Measurements from ENCODE around the gene KCNJ18.
"Not testable (repeated sequence)": the region's sequence is repeated elsewhere in the genome, so short reads cannot be mapped to it uniquely, and the experiment has no call there.

Gene KCNJ18

GRCh38 chr17:21691883-21692703, at the start of gene KCNJ18:
Gene KCNJ18, plus strand, starts transcription at chr17:21692523. Its CDS starts 10,264 bp downstream, at chr17:21702787.
- H3K4me3 ChIP-seq (ENCODE audit: low read depth, low read length, poor library complexity, severe bottlenecking); H3K36me3 ChIP-seq (ENCODE audit: insufficient read depth, low read length); H3F3A ChIP-seq (ENCODE audit: insufficient read depth, low read length); H3K27ac ChIP-seq (ENCODE audit: low read depth, low read length, poor library complexity, severe bottlenecking); H3K9me3 ChIP-seq (ENCODE audit: low read length); H3K4me2 ChIP-seq (ENCODE audit: low read length); H3K4me1 ChIP-seq (ENCODE audit: insufficient read depth, low read length, severe bottlenecking); H4K20me1 ChIP-seq (ENCODE audit: insufficient read depth, low read length); H3K79me2 ChIP-seq (ENCODE audit: insufficient read depth, low read length); H3K9ac ChIP-seq (ENCODE audit: low read length); H3K27me3 ChIP-seq (ENCODE audit: insufficient read depth, low read length); H2AFZ ChIP-seq (ENCODE audit: low read length); H3K9me2 ChIP-seq (ENCODE audit: low read depth, low read length): not testable (repeated sequence)

DNA sequence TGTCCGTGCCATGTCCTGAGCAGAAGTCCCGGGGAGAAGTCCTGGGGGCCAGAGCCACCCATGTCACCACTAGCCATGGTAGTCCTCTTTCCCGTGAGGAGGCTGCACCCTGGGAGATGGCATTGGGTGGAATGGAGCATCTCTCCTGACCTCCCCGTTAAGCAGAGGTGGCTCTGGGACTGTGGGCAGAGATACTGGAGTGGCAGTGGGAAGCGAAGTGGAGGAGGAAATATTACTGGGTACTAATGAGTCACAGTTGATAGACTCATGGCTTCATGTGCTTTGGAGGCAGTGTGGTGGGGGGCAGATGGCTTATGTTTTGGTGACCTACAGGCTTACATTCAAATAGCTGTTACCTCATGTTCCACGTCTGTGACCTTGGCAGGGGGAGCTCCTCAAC, 44.2 kb upstream of the KCNJ18 start:
- not testable (repeated sequence) for H3K9me2 ChIP-seq (ENCODE audit: low read depth, low read length); H3K4me3 ChIP-seq (ENCODE audit: low read depth, low read length, poor library complexity, severe bottlenecking); H3K79me2 ChIP-seq (ENCODE audit: insufficient read depth, low read length); H3K9ac ChIP-seq (ENCODE audit: low read length); H3K4me2 ChIP-seq (ENCODE audit: low read length); H3K4me1 ChIP-seq (ENCODE audit: insufficient read depth, low read length, severe bottlenecking); H3K9me3 ChIP-seq (ENCODE audit: low read length); H4K20me1 ChIP-seq (ENCODE audit: insufficient read depth, low read length); H3F3A ChIP-seq (ENCODE audit: insufficient read depth, low read length); H3K27me3 ChIP-seq (ENCODE audit: insufficient read depth, low read length); H3K27ac ChIP-seq (ENCODE audit: low read depth, low read length, poor library complexity, severe bottlenecking); H2AFZ ChIP-seq (ENCODE audit: low read length); H3K36me3 ChIP-seq (ENCODE audit: insufficient read depth, low read length)

DNA sequence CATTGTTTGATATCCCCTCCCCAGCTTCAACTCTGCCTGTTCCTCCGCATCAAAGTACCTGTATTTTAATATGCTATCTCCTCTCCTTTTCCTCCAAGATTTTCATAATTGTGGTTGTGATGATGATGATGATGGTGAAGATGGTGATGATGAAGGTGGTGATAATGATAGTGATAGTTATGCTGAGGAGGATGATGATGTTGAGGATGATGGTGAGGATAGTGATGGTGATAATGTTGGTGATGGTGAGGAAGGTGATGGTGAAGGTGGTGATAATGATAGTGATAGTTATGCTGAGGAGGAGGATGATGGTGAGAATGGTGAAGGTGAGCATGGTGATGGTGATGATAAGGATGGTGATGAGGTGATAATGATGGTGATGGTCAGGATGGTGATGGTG, 42.3 kb upstream of the KCNJ18 start:
- not testable (repeated sequence) for H3K27me3 ChIP-seq (ENCODE audit: insufficient read depth, low read length); H3K9me3 ChIP-seq (ENCODE audit: low read length); H3K9me2 ChIP-seq (ENCODE audit: low read depth, low read length); H3K4me3 ChIP-seq (ENCODE audit: low read depth, low read length, poor library complexity, severe bottlenecking); H4K20me1 ChIP-seq (ENCODE audit: insufficient read depth, low read length); H2AFZ ChIP-seq (ENCODE audit: low read length); H3K4me2 ChIP-seq (ENCODE audit: low read length); H3K27ac ChIP-seq (ENCODE audit: low read depth, low read length, poor library complexity, severe bottlenecking); H3K36me3 ChIP-seq (ENCODE audit: insufficient read depth, low read length); H3F3A ChIP-seq (ENCODE audit: insufficient read depth, low read length); H3K9ac ChIP-seq (ENCODE audit: low read length); H3K79me2 ChIP-seq (ENCODE audit: insufficient read depth, low read length); H3K4me1 ChIP-seq (ENCODE audit: insufficient read depth, low read length, severe bottlenecking)

DNA sequence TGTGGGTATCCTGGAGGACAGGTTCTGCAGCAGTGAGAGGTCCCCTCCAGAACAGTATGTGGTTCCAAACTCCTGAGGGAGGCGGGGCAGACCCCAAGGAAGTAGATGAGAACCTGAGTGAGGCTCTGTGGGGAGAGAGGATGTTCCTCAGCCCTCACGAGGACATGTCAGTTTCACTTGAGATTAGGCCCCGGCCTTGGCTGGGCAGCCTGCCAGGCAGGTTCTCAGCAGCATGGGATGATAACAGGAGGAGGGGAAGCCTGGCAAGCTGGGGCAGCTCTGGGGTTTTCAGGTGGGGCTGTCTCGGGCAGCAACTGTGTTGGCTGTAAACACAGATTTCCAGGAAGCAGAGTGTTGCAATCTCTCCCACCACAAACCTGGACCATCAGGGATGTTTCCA, 40.3 kb upstream of the KCNJ18 start:
- H3K79me2 ChIP-seq (ENCODE audit: insufficient read depth, low read length); H3K9ac ChIP-seq (ENCODE audit: low read length); H4K20me1 ChIP-seq (ENCODE audit: insufficient read depth, low read length); H3K4me3 ChIP-seq (ENCODE audit: low read depth, low read length, poor library complexity, severe bottlenecking); H3K4me2 ChIP-seq (ENCODE audit: low read length); H3K9me2 ChIP-seq (ENCODE audit: low read depth, low read length); H3K27ac ChIP-seq (ENCODE audit: low read depth, low read length, poor library complexity, severe bottlenecking); H3K4me1 ChIP-seq (ENCODE audit: insufficient read depth, low read length, severe bottlenecking); H3K36me3 ChIP-seq (ENCODE audit: insufficient read depth, low read length); H3K9me3 ChIP-seq (ENCODE audit: low read length); H3F3A ChIP-seq (ENCODE audit: insufficient read depth, low read length); H3K27me3 ChIP-seq (ENCODE audit: insufficient read depth, low read length); H2AFZ ChIP-seq (ENCODE audit: low read length): not testable (repeated sequence)

DNA sequence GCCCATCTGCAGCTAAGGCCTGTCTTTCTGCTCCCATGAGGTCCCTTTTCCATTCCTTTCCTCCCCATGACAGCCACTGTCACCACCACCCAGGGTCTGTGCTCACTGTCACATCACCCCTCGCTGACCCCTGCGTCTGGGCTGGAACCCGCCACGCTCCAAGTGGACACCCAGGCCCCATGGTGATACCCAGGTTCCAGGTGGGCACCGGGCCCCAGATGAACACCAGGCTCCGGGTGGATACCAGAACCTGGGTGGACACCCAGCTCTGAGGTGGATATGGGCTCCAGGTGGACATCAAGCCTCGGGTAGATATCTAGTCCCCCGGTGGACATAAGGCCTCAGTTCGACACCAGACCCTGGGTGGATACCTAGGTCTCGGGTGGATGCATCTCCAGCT, 39.1 kb upstream of the KCNJ18 start:
- not testable (repeated sequence) for H3K4me3 ChIP-seq (ENCODE audit: low read depth, low read length, poor library complexity, severe bottlenecking); H3K36me3 ChIP-seq (ENCODE audit: insufficient read depth, low read length); H3K9me2 ChIP-seq (ENCODE audit: low read depth, low read length); H2AFZ ChIP-seq (ENCODE audit: low read length); H3K9me3 ChIP-seq (ENCODE audit: low read length); H3F3A ChIP-seq (ENCODE audit: insufficient read depth, low read length); H3K9ac ChIP-seq (ENCODE audit: low read length); H3K27ac ChIP-seq (ENCODE audit: low read depth, low read length, poor library complexity, severe bottlenecking); H4K20me1 ChIP-seq (ENCODE audit: insufficient read depth, low read length); H3K4me1 ChIP-seq (ENCODE audit: insufficient read depth, low read length, severe bottlenecking); H3K79me2 ChIP-seq (ENCODE audit: insufficient read depth, low read length); H3K4me2 ChIP-seq (ENCODE audit: low read length); H3K27me3 ChIP-seq (ENCODE audit: insufficient read depth, low read length)

GRCh38 chr17:21656518-21657309, 35.6 kb upstream of the KCNJ18 start:
- not testable (repeated sequence) for H3K9me2 ChIP-seq (ENCODE audit: low read depth, low read length); H3K9me3 ChIP-seq (ENCODE audit: low read length); H2AFZ ChIP-seq (ENCODE audit: low read length); H4K20me1 ChIP-seq (ENCODE audit: insufficient read depth, low read length); H3F3A ChIP-seq (ENCODE audit: insufficient read depth, low read length); H3K4me3 ChIP-seq (ENCODE audit: low read depth, low read length, poor library complexity, severe bottlenecking); H3K4me1 ChIP-seq (ENCODE audit: insufficient read depth, low read length, severe bottlenecking); H3K9ac ChIP-seq (ENCODE audit: low read length); H3K36me3 ChIP-seq (ENCODE audit: insufficient read depth, low read length); H3K4me2 ChIP-seq (ENCODE audit: low read length); H3K79me2 ChIP-seq (ENCODE audit: insufficient read depth, low read length); H3K27ac ChIP-seq (ENCODE audit: low read depth, low read length, poor library complexity, severe bottlenecking); H3K27me3 ChIP-seq (ENCODE audit: insufficient read depth, low read length)

DNA sequence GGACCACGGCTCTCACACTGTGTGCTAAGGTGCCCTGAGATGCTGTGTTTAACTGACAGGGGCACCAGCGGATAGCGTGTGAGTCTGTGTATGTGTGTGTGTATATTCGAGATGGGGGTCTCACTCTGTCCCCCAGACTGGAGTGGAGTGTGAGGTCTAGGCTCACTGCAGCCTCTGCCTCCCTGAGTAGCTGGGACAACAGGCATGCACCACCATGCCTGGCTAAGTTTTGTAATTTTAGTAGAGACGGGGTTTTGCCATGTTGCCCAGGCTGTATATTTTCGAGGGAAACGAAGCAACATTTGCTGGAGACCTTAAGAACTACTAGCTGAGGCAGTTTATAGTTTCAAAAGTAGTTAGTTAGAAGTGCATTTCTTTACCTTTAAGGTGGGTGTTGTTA, 32.7 kb upstream of the KCNJ18 start:
- not testable (repeated sequence) for H3K4me3 ChIP-seq (ENCODE audit: low read depth, low read length, poor library complexity, severe bottlenecking); H3K79me2 ChIP-seq (ENCODE audit: insufficient read depth, low read length); H2AFZ ChIP-seq (ENCODE audit: low read length); H3K4me2 ChIP-seq (ENCODE audit: low read length); H3K9ac ChIP-seq (ENCODE audit: low read length); H4K20me1 ChIP-seq (ENCODE audit: insufficient read depth, low read length); H3K27me3 ChIP-seq (ENCODE audit: insufficient read depth, low read length); H3K36me3 ChIP-seq (ENCODE audit: insufficient read depth, low read length); H3K4me1 ChIP-seq (ENCODE audit: insufficient read depth, low read length, severe bottlenecking); H3F3A ChIP-seq (ENCODE audit: insufficient read depth, low read length); H3K9me3 ChIP-seq (ENCODE audit: low read length); H3K27ac ChIP-seq (ENCODE audit: low read depth, low read length, poor library complexity, severe bottlenecking); H3K9me2 ChIP-seq (ENCODE audit: low read depth, low read length)

All from OCI-LY1 (cell line).